PC-3 (cell line): Measurements from ENCODE around the gene ALG14.

Experiments
- EZH2 ChIP-seq: fragments of 300-600 bp; sonication (generic); IDR thresholded peaks from one replicate; pipeline ENCODE4 v1.6.1; 2017; ENCODE audit warnings: antibody characterized with exemption, mild to moderate bottlenecking, low read length; ENCODE audit not compliant: unreplicated experiment
- TF ChIP-seq, protein P1 (sequence below): fragments of 300-600 bp; sonication (generic); conservative IDR thresholded peaks from 2 replicates; pipeline ENCODE4 v1.5.1; 2017; ENCODE audit warnings: antibody characterized with exemption, low read depth, mild to moderate bottlenecking, low read length

DNA sequence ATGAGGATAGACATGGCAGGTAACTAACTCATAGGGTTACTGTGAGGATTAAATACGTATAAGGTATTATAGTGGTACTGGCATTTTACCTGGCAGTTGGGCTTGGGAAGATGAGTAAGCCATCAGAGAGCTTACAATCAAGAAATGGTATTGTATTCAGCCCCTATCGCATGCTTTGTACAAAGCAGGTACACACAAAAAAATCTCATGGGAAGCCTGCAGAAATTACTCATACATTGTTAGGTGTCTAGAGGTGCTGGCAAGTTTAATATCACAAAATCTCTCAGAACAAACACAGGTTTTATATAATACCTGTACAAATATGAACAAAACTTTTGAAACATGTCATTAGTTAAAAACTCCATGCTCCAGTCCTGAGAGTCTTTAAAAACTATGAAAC is 74.0 kb downstream of the ALG14 start:
- TF ChIP-seq, protein P1, sequence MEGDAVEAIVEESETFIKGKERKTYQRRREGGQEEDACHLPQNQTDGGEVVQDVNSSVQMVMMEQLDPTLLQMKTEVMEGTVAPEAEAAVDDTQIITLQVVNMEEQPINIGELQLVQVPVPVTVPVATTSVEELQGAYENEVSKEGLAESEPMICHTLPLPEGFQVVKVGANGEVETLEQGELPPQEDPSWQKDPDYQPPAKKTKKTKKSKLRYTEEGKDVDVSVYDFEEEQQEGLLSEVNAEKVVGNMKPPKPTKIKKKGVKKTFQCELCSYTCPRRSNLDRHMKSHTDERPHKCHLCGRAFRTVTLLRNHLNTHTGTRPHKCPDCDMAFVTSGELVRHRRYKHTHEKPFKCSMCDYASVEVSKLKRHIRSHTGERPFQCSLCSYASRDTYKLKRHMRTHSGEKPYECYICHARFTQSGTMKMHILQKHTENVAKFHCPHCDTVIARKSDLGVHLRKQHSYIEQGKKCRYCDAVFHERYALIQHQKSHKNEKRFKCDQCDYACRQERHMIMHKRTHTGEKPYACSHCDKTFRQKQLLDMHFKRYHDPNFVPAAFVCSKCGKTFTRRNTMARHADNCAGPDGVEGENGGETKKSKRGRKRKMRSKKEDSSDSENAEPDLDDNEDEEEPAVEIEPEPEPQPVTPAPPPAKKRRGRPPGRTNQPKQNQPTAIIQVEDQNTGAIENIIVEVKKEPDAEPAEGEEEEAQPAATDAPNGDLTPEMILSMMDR = no peak
- no peak for TF ChIP-seq EZH2
